A549 (cell line): ENCODE results near the gene RAPGEFL1.

Source experiments
- CEBPB ChIP-seq, 2 experiments: fragments of >200 bp in 1 of 2; sonication (Bioruptor Twin) in 1 of 2; formaldehyde crosslinking in 1 of 2; IDR thresholded peaks; 2 replicates each; pipeline ENCODE4 v1.6.1; 2012 to 2016
- KDM1A ChIP-seq: fragments of 200-600 bp; sonication (generic); IDR thresholded peaks from 2 replicates; pipeline ENCODE4 v1.6.1; 2016; ENCODE audit warnings: low read depth, mild to moderate bottlenecking
- NFE2L2 ChIP-seq: fragments of 150-350 bp; conservative IDR thresholded peaks from 2 replicates; pipeline ENCODE4 v1.6.1; 2014; ENCODE audit warnings: low read length
- POLR2A ChIP-seq: IDR thresholded peaks from 2 replicates; pipeline ENCODE4 v1.6.1; 2012; ENCODE audit warnings: mild to moderate bottlenecking, low read length
- SMC3 ChIP-seq: fragments of >200 bp; sonication (Bioruptor Twin); formaldehyde crosslinking; IDR thresholded peaks from 3 replicates; pipeline ENCODE4 v1.6.1; 2018; ENCODE audit warnings: inconsistent platforms
- TF ChIP-seq, protein P1 (sequence below): fragments of >200 bp; sonication (Bioruptor Twin); formaldehyde crosslinking; IDR thresholded peaks from 3 replicates; pipeline ENCODE4 v1.5.1; 2016

DNA sequence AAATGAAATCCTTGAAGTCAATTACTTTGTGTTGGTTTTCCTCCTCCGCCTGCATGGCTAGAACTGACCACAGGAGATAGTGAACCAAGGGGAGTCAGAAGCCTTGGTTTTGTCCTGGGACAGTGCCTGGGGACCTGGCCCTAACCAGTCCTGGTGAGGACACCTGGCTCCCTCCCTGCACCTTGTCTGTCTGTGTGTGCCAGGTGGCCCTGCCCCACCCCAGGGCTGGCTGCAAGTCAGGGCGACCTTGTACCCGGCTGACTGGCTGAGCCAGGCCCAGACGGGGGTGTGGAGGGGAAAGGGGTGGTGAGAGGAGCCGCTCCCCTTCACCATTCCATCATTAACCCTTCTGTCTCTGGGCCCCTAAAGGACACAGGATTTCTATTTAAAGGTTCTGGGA lies 3.4 kb downstream of the RAPGEFL1 start:
- TF ChIP-seq KDM1A (no peak), POLR2A (no peak), SMC3 (no peak), CEBPB (IDR thresholded peaks at IDR 0.05) (no peak), NFE2L2 (no peak)
- TF ChIP-seq, protein P1, sequence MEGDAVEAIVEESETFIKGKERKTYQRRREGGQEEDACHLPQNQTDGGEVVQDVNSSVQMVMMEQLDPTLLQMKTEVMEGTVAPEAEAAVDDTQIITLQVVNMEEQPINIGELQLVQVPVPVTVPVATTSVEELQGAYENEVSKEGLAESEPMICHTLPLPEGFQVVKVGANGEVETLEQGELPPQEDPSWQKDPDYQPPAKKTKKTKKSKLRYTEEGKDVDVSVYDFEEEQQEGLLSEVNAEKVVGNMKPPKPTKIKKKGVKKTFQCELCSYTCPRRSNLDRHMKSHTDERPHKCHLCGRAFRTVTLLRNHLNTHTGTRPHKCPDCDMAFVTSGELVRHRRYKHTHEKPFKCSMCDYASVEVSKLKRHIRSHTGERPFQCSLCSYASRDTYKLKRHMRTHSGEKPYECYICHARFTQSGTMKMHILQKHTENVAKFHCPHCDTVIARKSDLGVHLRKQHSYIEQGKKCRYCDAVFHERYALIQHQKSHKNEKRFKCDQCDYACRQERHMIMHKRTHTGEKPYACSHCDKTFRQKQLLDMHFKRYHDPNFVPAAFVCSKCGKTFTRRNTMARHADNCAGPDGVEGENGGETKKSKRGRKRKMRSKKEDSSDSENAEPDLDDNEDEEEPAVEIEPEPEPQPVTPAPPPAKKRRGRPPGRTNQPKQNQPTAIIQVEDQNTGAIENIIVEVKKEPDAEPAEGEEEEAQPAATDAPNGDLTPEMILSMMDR = no peak
